ENCODE results near the gene TP73. TPM values are rescaled to one million over a fixed set of nuclear protein-coding genes. Genes with fewer than 3 reads are reported as not detected.
A peak's percentile ranks its signal among the peaks of the same experiment; 100 is the strongest.

Gene TP73
- polyA plus RNA-seq, 1 donor from 2014 or later = 0.88 TPM

DNA sequence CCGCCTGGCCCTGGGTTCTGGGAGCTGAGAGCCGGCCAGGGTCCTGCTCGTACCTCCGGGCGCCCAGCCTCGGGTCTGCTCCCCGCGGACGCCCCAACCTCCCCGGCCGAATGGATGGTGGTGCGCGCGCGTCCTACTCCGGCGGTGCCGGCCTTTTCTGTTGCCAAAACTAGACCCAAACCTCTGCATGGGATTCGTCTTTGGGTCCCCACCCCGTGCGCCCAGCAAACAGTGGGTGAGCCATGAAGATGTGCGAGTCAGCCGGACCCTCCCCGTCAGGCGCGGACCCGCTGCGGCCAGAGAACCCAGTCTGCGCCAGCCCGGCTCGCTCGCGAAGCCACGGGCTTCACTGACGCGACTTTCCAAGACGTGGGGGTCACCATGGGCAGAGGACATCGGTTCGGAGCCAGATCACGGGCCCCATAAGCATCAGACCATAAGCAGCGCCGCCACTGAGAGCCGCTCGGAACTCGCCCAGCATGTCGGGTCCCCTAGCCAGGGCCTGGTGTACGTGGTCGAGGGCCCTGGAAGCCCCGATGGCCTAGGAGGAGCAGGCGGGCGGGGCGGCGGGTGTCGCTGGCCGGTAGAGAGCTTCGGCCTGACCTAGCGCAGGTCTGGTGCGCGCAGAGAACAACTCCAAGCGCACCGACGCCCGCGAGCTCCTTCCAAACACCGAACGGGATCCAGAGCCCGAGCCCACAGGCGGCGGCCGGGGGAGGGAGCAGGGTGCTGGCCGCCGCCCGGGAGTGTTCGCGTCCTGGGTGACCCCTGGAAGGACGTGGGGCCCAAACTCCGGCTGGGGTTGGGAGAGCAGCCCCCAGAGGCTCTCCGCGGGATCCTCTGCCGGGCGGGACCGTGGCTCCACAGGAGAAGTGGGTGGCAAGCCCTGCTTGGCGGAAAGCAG is 1.0 kb upstream of the TP73 start:
- peaks cover 19 to 52% (median 34%) of the 10 kb centered on the region in 3 donors for H3K4me1 Mint-ChIP-seq
- H3K9me3 Mint-ChIP-seq = no peaks in the 10 kb centered on the region
- H3K36me3 Mint-ChIP-seq = no peaks in the 10 kb centered on the region
- peak overlapping the region in 1 of 3 donors; percentile 51 for H3K27ac Mint-ChIP-seq
- H3K4me3 Mint-ChIP-seq = peak overlapping the region; percentile 64 to 98 (median 86)
- peaks cover 38% of the 10 kb centered on the region for H3K27me3 Mint-ChIP-seq

GRCh38 chr1:3652548-3653285 is 401 bp downstream of the TP73 start:
- Mint-ChIP-seq H3K4me3 (peak overlapping the region; percentile 60 to 73 (median 64)), H3K4me1 (peaks cover 24 to 56% (median 41%) of the 10 kb centered on the region in 3 donors), H3K27ac (peak overlapping the region in 1 of 3 donors; percentile 29), H3K9me3 (no peaks in the 10 kb centered on the region), H3K36me3 (no peaks in the 10 kb centered on the region), H3K27me3 (peaks cover 50% of the 10 kb centered on the region)

- peaks cover 50% of the 10 kb centered on the region for H3K27me3 Mint-ChIP-seq
- H3K36me3 Mint-ChIP-seq = no peaks in the 10 kb centered on the region
- peak overlapping the region in 1 of 3 donors; percentile 29 for H3K27ac Mint-ChIP-seq
These were observed 936 bp downstream of the TP73 start for GRCh38 chr1:3653286-3653618.

GRCh38 chr1:3654549-3655281 is 2.4 kb downstream of the TP73 start:
- Mint-ChIP-seq H3K27me3 (peaks cover 53% of the 10 kb centered on the region), H3K36me3 (no peaks in the 10 kb centered on the region)

More at GRCh38 chr1:3653286-3653618, 936 bp downstream of the TP73 start:
- Mint-ChIP-seq H3K4me3 (peak overlapping the region; percentile 50 to 73 (median 62)), H3K4me1 (peaks cover 24 to 51% (median 36%) of the 10 kb centered on the region in 3 donors), H3K9me3 (no peaks in the 10 kb centered on the region)

DNA sequence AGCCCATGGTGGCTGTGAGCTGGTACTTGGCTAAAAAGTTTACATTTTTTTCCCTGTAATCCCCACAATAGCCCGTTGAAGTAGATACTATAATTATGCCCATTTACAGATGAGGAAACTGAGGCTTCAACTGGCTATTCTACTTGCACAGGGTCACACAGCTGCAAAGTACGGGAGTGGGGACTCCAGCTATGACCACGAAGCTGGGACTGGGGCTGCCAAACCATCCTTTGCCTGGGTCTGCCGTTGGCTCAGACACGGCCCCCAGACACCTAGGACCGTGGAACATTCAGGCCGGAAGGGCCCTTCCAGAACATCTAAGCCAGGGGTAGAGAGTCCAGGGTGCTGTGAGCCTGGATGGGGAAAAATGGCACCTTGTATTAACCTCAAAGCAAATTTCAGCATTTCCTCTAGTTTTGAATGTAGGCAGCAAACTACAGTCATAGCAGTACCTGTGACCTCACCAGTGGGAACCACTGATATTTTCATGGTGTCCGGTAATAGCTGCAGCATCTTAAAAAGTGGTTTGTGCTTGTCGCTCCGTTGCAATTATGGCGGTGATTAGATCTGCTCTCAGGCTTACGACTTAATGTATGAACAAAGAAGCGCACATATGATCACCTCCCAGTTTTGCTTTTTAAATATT is 4.3 kb downstream of the TP73 start:
- peak overlapping the region in 2 of 3 donors; percentile 88 to 90 for H3K27ac Mint-ChIP-seq
- H3K4me3 Mint-ChIP-seq = peak overlapping the region; percentile 6 to 91 (median 48)
- peaks cover 15 to 34% (median 20%) of the 10 kb centered on the region in 3 donors for H3K4me1 Mint-ChIP-seq
- H3K27me3 Mint-ChIP-seq = peaks cover 42% of the 10 kb centered on the region
- H3K36me3 Mint-ChIP-seq = no peaks in the 10 kb centered on the region
- no peaks in the 10 kb centered on the region for H3K9me3 Mint-ChIP-seq

More at GRCh38 chr1:3654549-3655281, 2.4 kb downstream of the TP73 start:
- peak overlapping the region in 2 of 4 donors; percentile 39 to 58 for H3K4me3 Mint-ChIP-seq
- H3K27ac Mint-ChIP-seq = peak overlapping the region in 1 of 3 donors; percentile 90
- no peaks in the 10 kb centered on the region for H3K9me3 Mint-ChIP-seq
- H3K4me1 Mint-ChIP-seq = peaks cover 17 to 40% (median 26%) of the 10 kb centered on the region in 3 donors

DNA sequence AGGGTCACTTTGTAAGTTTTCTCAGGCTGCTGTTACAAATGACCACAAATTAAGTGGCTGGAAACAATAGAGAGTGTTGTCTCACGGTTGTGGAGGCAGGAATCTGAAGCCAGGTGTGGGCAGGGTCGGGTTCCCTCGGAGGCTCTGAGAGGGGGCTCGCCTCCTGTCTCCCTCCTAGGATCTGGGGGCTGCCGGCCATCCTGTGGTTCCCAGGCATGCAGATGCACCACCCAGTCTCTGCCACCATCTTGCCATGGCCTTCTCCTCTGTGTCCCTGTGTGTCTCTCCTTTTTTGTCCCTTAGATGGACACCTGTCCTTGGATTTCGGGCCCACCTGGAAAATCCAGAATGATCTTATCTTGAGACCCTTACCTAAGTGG is 4.8 kb downstream of the TP73 start:
- H3K9me3 Mint-ChIP-seq = no peaks in the 10 kb centered on the region
- peaks cover 15 to 34% (median 20%) of the 10 kb centered on the region in 3 donors for H3K4me1 Mint-ChIP-seq
- peak overlapping the region; percentile 6 to 58 (median 26) for H3K4me3 Mint-ChIP-seq
- peaks cover 42% of the 10 kb centered on the region for H3K27me3 Mint-ChIP-seq
- H3K36me3 Mint-ChIP-seq = no peaks in the 10 kb centered on the region
- peak overlapping the region in 1 of 3 donors; percentile 90 for H3K27ac Mint-ChIP-seq

GRCh38 chr1:3657578-3658230 is 5.4 kb downstream of the TP73 start:
- Mint-ChIP-seq H3K4me1 (peaks cover 15 to 34% (median 20%) of the 10 kb centered on the region in 3 donors), H3K9me3 (no peaks in the 10 kb centered on the region), H3K36me3 (no peaks in the 10 kb centered on the region), H3K27me3 (peaks cover 42% of the 10 kb centered on the region), H3K4me3 (peak overlapping the region in 1 of 4 donors; percentile 58), H3K27ac (peak overlapping the region in 1 of 3 donors; percentile 90)

GRCh38 chr1:3658231-3658615 is 5.9 kb downstream of the TP73 start:
- Mint-ChIP-seq H3K4me3 (no peak overlapping the region), H3K9me3 (no peaks in the 10 kb centered on the region), H3K36me3 (no peaks in the 10 kb centered on the region), H3K27ac (peak overlapping the region in 2 of 3 donors; percentile 2 to 84), H3K27me3 (peaks cover 41% of the 10 kb centered on the region), H3K4me1 (peaks cover 18 to 32% (median 20%) of the 10 kb centered on the region in 3 donors)

DNA sequence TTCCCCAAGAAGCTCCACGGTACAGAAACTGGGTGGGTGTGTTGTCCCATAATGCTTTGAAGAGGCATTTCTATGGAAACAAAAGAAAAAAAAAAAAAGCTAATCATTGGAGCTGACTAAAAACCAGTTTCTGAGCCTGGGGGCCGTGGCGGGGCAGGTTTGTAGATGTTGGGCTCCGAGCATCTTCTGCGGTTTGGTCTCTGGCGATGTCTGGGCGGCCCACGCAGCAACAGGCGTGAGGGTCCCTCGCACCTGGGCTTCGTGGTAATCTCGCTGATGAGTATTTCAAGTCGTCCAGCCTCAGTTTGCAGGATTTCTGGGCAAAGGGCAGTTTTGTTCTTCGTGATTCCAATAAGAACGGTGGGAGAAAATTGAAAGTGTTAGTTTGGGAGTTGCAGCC is 6.8 kb downstream of the TP73 start:
- H3K4me1 Mint-ChIP-seq = peaks cover 12 to 28% (median 16%) of the 10 kb centered on the region in 3 donors
- H3K9me3 Mint-ChIP-seq = no peaks in the 10 kb centered on the region
- H3K27me3 Mint-ChIP-seq = peaks cover 32% of the 10 kb centered on the region
- no peaks in the 10 kb centered on the region for H3K36me3 Mint-ChIP-seq
- no peak overlapping the region for H3K4me3 Mint-ChIP-seq
- no peak overlapping the region for H3K27ac Mint-ChIP-seq

- Mint-ChIP-seq H3K4me3 (no peak overlapping the region), H3K27ac (peak overlapping the region in 1 of 3 donors; percentile 70), H3K4me1 (peaks cover 23 to 28% (median 24%) of the 10 kb centered on the region in 3 donors), H3K9me3 (no peaks in the 10 kb centered on the region), H3K27me3 (peaks cover 20% of the 10 kb centered on the region), H3K36me3 (no peaks in the 10 kb centered on the region)
These were observed 8.4 kb downstream of the TP73 start for GRCh38 chr1:3660704-3661103.

GRCh38 chr1:3661631-3662030 is 9.3 kb downstream of the TP73 start:
- peaks cover 13% of the 10 kb centered on the region for H3K27me3 Mint-ChIP-seq
- H3K36me3 Mint-ChIP-seq = no peaks in the 10 kb centered on the region
- H3K4me3 Mint-ChIP-seq = no peak overlapping the region
- no peak overlapping the region for H3K27ac Mint-ChIP-seq
- peaks cover 21 to 28% (median 22%) of the 10 kb centered on the region in 3 donors for H3K4me1 Mint-ChIP-seq
- H3K9me3 Mint-ChIP-seq = no peaks in the 10 kb centered on the region

DNA sequence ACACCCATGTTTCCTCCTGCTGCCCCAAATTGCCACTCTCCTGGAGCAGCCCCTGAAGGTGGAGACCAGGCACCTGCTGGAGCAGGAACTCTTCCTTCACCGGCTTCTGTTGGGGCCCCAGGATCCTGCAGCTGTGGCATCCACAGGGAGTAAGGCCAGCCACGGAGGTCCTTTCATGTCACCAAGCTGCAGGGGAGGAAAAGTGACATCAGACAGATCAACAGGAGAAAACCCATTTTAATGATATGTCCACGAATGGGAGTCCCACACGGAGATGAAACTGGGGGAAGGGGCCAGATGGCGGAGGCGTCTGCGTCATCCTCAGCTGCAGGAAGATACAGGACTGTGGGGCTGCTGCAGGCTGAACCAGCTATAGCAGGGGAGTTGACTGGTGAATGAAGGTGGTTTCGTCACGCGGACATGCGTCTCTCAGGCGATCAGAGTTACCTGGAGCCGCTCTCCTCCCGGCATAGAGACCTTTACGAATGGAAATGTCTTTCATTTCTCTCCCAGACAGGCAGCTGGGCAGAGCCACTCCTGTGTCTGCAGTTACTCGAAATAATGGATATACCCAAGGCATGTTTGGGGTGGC is 9.9 kb downstream of the TP73 start:
- Mint-ChIP-seq H3K36me3 (no peaks in the 10 kb centered on the region), H3K27ac (no peak overlapping the region), H3K4me3 (no peak overlapping the region), H3K27me3 (peaks cover 7% of the 10 kb centered on the region), H3K9me3 (no peaks in the 10 kb centered on the region), H3K4me1 (peaks cover 24 to 29% (median 25%) of the 10 kb centered on the region in 3 donors)

DNA sequence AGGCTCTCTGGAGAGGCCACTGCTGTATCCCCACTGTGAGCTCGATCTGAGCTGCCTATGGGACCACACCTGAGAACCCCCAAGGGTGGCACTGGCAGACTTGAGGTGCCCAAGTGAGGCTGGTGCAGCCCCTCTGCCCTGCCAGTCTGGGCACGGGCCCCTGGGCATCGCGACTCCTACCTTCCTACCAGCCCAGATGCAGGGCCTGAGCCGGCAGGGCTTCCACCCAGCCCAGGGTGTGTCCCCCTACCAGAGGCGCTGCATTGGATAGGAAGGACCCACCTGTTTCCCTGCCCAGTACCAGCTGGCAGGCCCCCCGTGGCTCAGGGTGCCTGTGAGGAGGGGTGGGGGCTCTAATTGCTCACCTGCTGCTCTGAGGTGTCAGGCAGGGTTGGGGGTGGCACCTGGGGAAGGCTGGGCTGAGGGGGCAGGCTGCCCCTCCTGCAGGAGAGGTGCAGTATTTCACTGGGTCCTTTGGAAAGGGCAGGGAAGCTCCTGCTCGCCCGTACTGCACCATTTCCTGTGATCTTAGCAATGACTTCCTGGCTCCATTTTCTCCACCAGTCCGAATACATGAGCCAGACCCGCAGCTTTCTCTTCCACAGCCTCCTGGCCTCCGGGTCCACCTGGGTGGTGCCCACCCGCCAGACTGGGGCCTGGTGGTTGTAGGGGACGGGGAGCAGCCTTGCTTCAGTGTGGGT is 11.8 kb downstream of the TP73 start:
- Mint-ChIP-seq H3K4me1 (peaks cover 31 to 37% (median 34%) of the 10 kb centered on the region in 3 donors), H3K27me3 (peaks cover 1% of the 10 kb centered on the region), H3K9me3 (no peaks in the 10 kb centered on the region), H3K4me3 (peak overlapping the region in 3 of 4 donors; percentile 70 to 90 (median 88)), H3K36me3 (no peaks in the 10 kb centered on the region), H3K27ac (peak overlapping the region; percentile 50 to 98 (median 84))
